HG02840 (cell line): ENCODE data around the gene MINAR2.

Source experiments
- ATAC-seq: cut with Tn5 transposase; IDR thresholded peaks from one replicate; pipeline ENCODE4 v1.9.1; 2021; ENCODE audit warnings: mild to moderate bottlenecking, moderate library complexity, moderate number of reproducible peaks; ENCODE audit not compliant: unreplicated experiment, low FRiP score

The MINAR2 gene

GRCh38 chr5:129770024-129770820 lies 22.3 kb downstream of the MINAR2 start:
- ATAC-seq = no peak

DNA sequence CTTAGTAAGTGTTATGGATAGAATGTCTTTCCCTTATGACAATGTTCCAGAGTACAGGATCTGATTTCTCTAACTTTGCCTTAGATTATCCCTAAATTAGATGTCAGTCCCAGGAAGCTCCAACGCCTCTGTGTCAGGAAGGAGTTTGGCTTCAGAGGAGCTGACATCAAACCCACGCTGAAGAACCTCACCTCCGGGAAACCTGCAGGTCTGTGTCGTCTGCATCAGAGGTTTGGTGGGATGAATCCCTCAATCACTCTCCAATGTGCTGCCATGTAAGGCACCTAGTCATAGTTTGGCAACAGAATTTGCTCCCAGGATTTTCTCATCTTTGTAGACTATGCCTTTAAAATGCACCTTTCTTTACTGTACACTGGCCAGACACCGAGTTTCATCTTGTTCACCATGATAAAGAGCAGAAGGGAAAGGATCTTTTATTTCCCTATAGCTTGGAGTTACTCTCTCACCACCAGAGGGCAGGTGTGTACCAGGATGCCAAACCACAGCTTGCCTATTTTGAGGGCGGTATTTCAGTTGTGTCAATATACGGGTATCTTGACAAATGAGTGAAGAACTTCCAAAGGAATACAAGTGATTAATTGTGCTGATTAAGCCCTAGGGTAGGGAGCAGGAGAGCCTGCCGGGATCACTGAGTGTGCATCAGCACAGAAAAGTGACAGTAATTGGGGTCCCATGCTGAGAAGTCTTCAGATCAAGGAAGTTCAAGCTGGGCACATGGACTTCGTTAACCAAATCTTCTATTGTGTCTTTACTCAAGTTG lies 23.4 kb downstream of the MINAR2 start:
- ATAC-seq = no peak

DNA sequence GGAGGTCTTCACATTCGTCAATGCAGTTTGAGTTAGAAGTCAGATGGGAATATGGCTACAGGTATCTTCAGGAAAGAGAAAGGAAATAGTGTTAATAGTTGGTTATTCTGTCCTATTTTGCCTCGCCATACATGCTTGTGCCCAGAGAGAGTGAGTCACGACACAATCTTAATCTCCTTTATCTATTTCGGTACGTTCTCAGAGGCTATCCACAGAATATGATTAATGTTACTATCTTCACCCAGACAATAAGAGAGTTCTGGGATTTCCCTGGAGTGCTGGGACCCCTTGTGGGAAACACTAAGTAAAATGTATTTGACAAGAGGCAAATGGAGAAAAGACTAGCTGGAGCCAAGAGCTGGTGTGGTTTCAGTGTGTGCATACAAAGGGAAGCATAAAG lies 25.5 kb downstream of the MINAR2 start:
- ATAC-seq = no peak

DNA sequence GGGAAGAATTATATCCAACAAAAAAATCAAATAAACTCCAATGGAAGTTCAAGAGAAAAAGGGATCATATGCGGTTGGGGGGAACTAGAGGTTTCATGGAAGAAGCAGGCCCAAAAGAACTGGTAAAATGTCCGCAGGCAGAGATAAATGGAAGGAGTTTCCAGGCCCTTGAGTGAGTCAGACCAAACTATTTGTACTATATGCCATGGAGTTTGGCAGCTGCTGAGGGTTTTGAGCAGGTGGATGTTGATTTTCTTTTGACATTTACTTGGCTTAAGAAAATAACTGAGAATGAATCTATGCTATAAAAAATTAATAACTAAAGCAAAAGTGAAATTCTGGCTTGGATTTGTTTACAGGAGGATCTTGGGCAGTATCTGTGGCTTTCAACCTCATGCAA lies 33.7 kb downstream of the MINAR2 start:
- ATAC-seq = no peak

DNA sequence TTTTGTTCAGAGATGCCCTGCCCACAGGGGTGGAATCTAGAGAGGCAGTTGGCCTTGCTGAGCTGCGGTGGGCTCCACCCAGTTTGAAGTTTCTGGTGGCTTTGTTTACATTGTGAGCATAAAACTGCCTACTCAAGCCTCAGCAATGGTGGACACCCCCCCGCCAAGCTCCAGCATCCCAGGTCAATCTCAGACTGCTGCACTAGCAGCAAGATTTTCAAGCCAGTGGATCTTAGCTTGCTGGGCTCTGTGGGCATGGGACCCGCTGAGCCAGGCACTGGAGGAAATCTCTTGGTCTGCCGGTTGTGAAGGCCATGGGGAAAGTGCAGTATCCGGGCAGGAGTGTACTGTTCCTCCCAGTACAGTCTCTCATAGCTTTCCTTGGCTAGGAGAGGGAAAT lies 55.5 kb downstream of the MINAR2 start:
- ATAC-seq = no peak

DNA sequence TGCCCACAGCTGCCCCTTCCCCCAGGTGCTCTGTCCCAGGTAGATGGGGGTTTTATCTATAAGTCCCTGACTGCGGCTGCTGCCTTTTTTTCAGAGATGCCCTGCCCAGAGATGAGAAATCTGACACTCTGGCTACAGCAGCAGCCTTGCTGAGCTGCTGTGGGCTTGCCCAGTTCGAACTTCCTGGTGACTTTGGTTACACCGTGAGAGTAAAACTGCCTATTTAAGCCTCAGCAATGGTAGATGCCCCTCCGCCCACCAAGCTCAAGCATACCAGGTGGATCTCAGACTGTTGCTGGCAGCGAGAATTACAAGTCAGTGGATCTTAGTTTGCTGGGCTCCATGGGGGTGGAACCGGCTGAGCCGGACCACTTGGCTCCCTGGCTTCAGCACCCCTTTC lies 56.8 kb downstream of the MINAR2 start:
- ATAC-seq = no peak

GRCh38 chr5:129807162-129807814 lies 59.4 kb downstream of the MINAR2 start:
- ATAC-seq = no peak
